Gastroesophageal sphincter (tissue), 3 donors: Measurements from ENCODE around the gene ARHGEF16.

Experiments used
- EP300 ChIP-seq: sonication (generic); formaldehyde crosslinking; IDR thresholded peaks from one replicate; pipeline ENCODE4 v1.6.1; 2017; ENCODE audit warnings: antibody characterized with exemption, mild to moderate bottlenecking
- POLR2A ChIP-seq, 2 donors: fragments of 450-650 bp; IDR thresholded peaks; one replicate each; pipeline ENCODE4 v1.6.1; 2017; ENCODE audit warnings: antibody characterized with exemption in 2 of 2, mild to moderate bottlenecking in 2 of 2, moderate library complexity in 1 of 2
- POLR2AphosphoS5 ChIP-seq: sonication (generic); formaldehyde crosslinking; IDR thresholded peaks from one replicate; pipeline ENCODE4 v1.6.1; 2017; ENCODE audit warnings: antibody characterized with exemption
- TF ChIP-seq, protein P1 (sequence below), 4 experiments: fragments of 200-600 bp in 2 of 4; fragments of 450-650 bp in 2 of 4; sonication (generic) in 1 of 4; IDR thresholded peaks; one replicate each; pipeline ENCODE4 v1.5.1; 2017 to 2019; ENCODE audit warnings: antibody characterized with exemption in 4 of 4, mild to moderate bottlenecking in 2 of 4, moderate library complexity in 2 of 4

DNA sequence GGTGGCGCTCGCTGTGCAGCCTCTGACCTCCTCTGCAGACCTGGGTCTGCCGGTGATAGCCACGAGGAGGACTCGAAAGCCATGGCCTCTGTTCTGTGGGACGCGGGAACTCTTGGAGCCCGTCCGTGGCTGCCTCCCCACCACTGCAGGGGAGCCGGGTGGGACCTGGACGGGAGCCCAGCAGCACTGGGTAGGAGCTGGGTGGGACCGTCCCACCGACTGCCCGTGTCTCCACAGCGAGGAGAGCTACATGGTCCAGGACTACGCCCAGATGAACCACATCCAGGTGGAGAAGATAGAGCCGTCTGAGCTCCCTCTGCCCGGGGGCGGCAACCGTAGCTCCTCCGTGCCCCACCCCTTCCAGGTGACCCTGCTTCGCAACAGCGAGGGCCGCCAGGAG lies 23.7 kb downstream of the ARHGEF16 start:
- TF ChIP-seq, protein P1, sequence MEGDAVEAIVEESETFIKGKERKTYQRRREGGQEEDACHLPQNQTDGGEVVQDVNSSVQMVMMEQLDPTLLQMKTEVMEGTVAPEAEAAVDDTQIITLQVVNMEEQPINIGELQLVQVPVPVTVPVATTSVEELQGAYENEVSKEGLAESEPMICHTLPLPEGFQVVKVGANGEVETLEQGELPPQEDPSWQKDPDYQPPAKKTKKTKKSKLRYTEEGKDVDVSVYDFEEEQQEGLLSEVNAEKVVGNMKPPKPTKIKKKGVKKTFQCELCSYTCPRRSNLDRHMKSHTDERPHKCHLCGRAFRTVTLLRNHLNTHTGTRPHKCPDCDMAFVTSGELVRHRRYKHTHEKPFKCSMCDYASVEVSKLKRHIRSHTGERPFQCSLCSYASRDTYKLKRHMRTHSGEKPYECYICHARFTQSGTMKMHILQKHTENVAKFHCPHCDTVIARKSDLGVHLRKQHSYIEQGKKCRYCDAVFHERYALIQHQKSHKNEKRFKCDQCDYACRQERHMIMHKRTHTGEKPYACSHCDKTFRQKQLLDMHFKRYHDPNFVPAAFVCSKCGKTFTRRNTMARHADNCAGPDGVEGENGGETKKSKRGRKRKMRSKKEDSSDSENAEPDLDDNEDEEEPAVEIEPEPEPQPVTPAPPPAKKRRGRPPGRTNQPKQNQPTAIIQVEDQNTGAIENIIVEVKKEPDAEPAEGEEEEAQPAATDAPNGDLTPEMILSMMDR (IDR thresholded peaks at IDR 0.05), result no peak
- no peak for TF ChIP-seq POLR2AphosphoS5
- no peak for TF ChIP-seq POLR2A (IDR thresholded peaks at IDR 0.05)
- TF ChIP-seq EP300, result no peak
